WTC11 (cell line): Measurements from ENCODE around the gene ADAMTS15. TPM values are rescaled to one million over a fixed set of nuclear protein-coding genes. Genes with fewer than 3 reads are reported as not detected.

ENCODE experiments used
- ATAC-seq: fragments of 200-7000 bp; cut with Tn5 transposase; 2 replicates; pipeline ENCODE4 v1.10.0; 2021; ENCODE audit warnings: mild to moderate bottlenecking, moderate library complexity
- CTCF ChIA-PET: fragments of 300-600 bp; sonication (Branson Sonifier 250); formaldehyde crosslinking; loops from one replicate; lab custom pipeline; 2021; ENCODE audit warnings: antibody characterized with exemption; lab: Charles Lee
- POLR2A ChIA-PET: fragments of 350-600 bp; sonication (Branson Sonifier 250); formaldehyde crosslinking; loops from one replicate; lab custom pipeline; 2021; ENCODE audit warnings: antibody characterized with exemption; lab: Charles Lee
- DNase-seq: peaks from one replicate; pipeline ENCODE4 v3.0.0; 2021; ENCODE audit warnings: low spot score
- H3K27ac Mint-ChIP-seq: 2 replicates; pipeline ENCODE4 v1.8.0; 2021; ENCODE audit warnings: mixed read lengths
- H3K27me3 Mint-ChIP-seq: 2 replicates; pipeline ENCODE4 v1.8.0; 2021; ENCODE audit warnings: low read depth, mild to moderate bottlenecking, moderate library complexity, mixed read lengths
- H3K36me3 Mint-ChIP-seq: 2 replicates; pipeline ENCODE4 v1.8.0; 2021; ENCODE audit warnings: mixed read lengths
- H3K4me1 Mint-ChIP-seq: 2 replicates; pipeline ENCODE4 v1.8.0; 2022; ENCODE audit warnings: mixed read lengths
- H3K4me3 Mint-ChIP-seq: 2 replicates; pipeline ENCODE4 v1.8.0; 2021; ENCODE audit warnings: mild to moderate bottlenecking, moderate library complexity, mixed read lengths
- H3K9me3 Mint-ChIP-seq: 2 replicates; pipeline ENCODE4 v1.8.0; 2021; ENCODE audit warnings: mixed read lengths
- ARID4B ChIP-seq: sonication (generic); formaldehyde crosslinking; IDR thresholded peaks from 2 replicates; pipeline ENCODE4 v1.8.0; 2023; ENCODE audit warnings: missing genetic modification reagents, mild to moderate bottlenecking, borderline replicate concordance
- ATF3 ChIP-seq: sonication (generic); formaldehyde crosslinking; conservative IDR thresholded peaks from 2 replicates; pipeline ENCODE4 v1.8.1; 2022; ENCODE audit warnings: mild to moderate bottlenecking, missing genetic modification reagents
- CREB1 ChIP-seq: sonication (generic); formaldehyde crosslinking; IDR thresholded peaks from 2 replicates; pipeline ENCODE4 v1.8.0; 2023; ENCODE audit warnings: mild to moderate bottlenecking, missing genetic modification reagents
- CTCF ChIP-seq: fragments of 200-600 bp; IDR thresholded peaks from 2 replicates; pipeline ENCODE4 v1.8.0; 2022; ENCODE audit warnings: antibody characterized with exemption
- E2F4 ChIP-seq: sonication (generic); formaldehyde crosslinking; IDR thresholded peaks from 2 replicates; pipeline ENCODE4 v1.8.1; 2022; ENCODE audit warnings: low read depth, mild to moderate bottlenecking, moderate library complexity, missing genetic modification reagents, borderline replicate concordance
- E2F5 ChIP-seq: sonication (generic); formaldehyde crosslinking; IDR thresholded peaks from 2 replicates; pipeline ENCODE4 v1.8.1; 2022; ENCODE audit warnings: mild to moderate bottlenecking, moderate library complexity, missing genetic modification reagents
- ERG ChIP-seq: fragments of 250-450 bp; sonication (Bioruptor Pico); IDR thresholded peaks from 2 replicates; pipeline ENCODE4 v1.8.0; 2021; ENCODE audit warnings: mild to moderate bottlenecking
- FOXP4 ChIP-seq: sonication (generic); formaldehyde crosslinking; IDR thresholded peaks from 2 replicates; pipeline ENCODE4 v1.8.0; 2022; ENCODE audit warnings: mild to moderate bottlenecking, missing genetic modification reagents
- IRF2 ChIP-seq: sonication (generic); formaldehyde crosslinking; IDR thresholded peaks from 2 replicates; pipeline ENCODE4 v1.8.0; 2022; ENCODE audit warnings: low read depth, missing genetic modification reagents, borderline replicate concordance
- MAX ChIP-seq: sonication (generic); formaldehyde crosslinking; IDR thresholded peaks from 2 replicates; pipeline ENCODE4 v1.8.0; 2022; ENCODE audit warnings: mild to moderate bottlenecking, missing genetic modification reagents
- SMAD4 ChIP-seq: sonication (generic); formaldehyde crosslinking; IDR thresholded peaks from 2 replicates; pipeline ENCODE4 v1.8.0; 2022; ENCODE audit warnings: mild to moderate bottlenecking, missing genetic modification reagents
- TEAD4 ChIP-seq: sonication (generic); formaldehyde crosslinking; IDR thresholded peaks from 2 replicates; pipeline ENCODE4 v1.8.0; 2022; ENCODE audit warnings: mild to moderate bottlenecking, missing genetic modification reagents
- USF2 ChIP-seq: sonication (generic); formaldehyde crosslinking; IDR thresholded peaks from 2 replicates; pipeline ENCODE4 v1.8.1; 2023; ENCODE audit warnings: mild to moderate bottlenecking, missing genetic modification reagents, moderate library complexity
- ZMAT4 ChIP-seq: fragments of 250-450 bp; sonication (Bioruptor Pico); IDR thresholded peaks from 2 replicates; pipeline ENCODE4 v1.9.0; 2021; ENCODE audit warnings: mild to moderate bottlenecking
- ZSCAN18 ChIP-seq: fragments of 250-450 bp; sonication (Bioruptor Pico); IDR thresholded peaks from 2 replicates; pipeline ENCODE4 v2.1.2; 2022; ENCODE audit warnings: mild to moderate bottlenecking, moderate library complexity
- total RNA-seq: library from RNA; stranded (reverse); gene quantifications from 3 replicates; pipeline ENCODE4 v1.2.3, GENCODE V29; 2021

ADAMTS15 gene
- total RNA-seq, 1 experiment from 2014 or later: 3.7 TPM

GRCh38 chr11:130448039-130448415, 418 bp upstream of the ADAMTS15 start:
- H3K27ac Mint-ChIP-seq: no peak overlapping the region
- no peak for DNase-seq
- POLR2A ChIA-PET: interaction anchor here (0.6 to 1.3 kb wide), 5 partner anchors 14 to 468 kb away, joined by 3 to 5 read pairs (median 3); partner anchors contain the start of gene SNX19
- H3K9me3 Mint-ChIP-seq: no peaks in the 10 kb centered on the region
- no peaks in the 10 kb centered on the region for H3K36me3 Mint-ChIP-seq
- H3K4me1 Mint-ChIP-seq: peaks cover 10% of the 10 kb centered on the region
- ATAC-seq: no peak
- H3K4me3 Mint-ChIP-seq: peak overlapping the region; percentile 79
- TF ChIP-seq ZSCAN18 (no peak), MAX (no peak), FOXP4 (CRISPR knock-in tag) (no peak), ARID4B (0 out of 2 replicates have a peak, but pooled peaks have one; percentile 3)
- CTCF ChIA-PET: interaction anchor here (0.5 to 2.6 kb wide), 13 partner anchors 11 to 468 kb away, joined by 3 to 20 read pairs (median 5); partner anchors contain the start of gene SNX19
- peaks cover 81% of the 10 kb centered on the region for H3K27me3 Mint-ChIP-seq

GRCh38 chr11:130449310-130449990, 1.0 kb downstream of the ADAMTS15 start:
- Mint-ChIP-seq H3K27ac (no peak overlapping the region), H3K36me3 (no peaks in the 10 kb centered on the region), H3K27me3 (peaks cover 91% of the 10 kb centered on the region), H3K4me1 (peaks cover 10% of the 10 kb centered on the region), H3K4me3 (peak overlapping the region; percentile 79), H3K9me3 (no peaks in the 10 kb centered on the region)
- ChIA-PET POLR2A (no interaction called here), CTCF (interaction anchor here (0.6 to 2.7 kb wide), 15 partner anchors 8 to 467 kb away, joined by 3 to 12 read pairs (median 3); partner anchors contain the start of gene SNX19)
- DNase-seq: peak; percentile 43
- ATAC-seq: peak; percentile 1; the same call in 1 of the 2 replicates
- 0 out of 2 replicates have a peak, but pooled peaks have one; percentile 18 for TF ChIP-seq E2F4 (CRISPR knock-in tag)
- no peak for TF ChIP-seq E2F5 (CRISPR knock-in tag)
- no peak for TF ChIP-seq ZMAT4 (CRISPR knock-in tag)
- TF ChIP-seq ATF3 (CRISPR knock-in tag): no peak
- no peak for TF ChIP-seq TEAD4 (CRISPR knock-in tag)
- TF ChIP-seq USF2 (CRISPR knock-in tag): no peak
- TF ChIP-seq CREB1 (CRISPR knock-in tag): no peak
- no peak for TF ChIP-seq CTCF
- no peak for TF ChIP-seq SMAD4
- TF ChIP-seq IRF2 (CRISPR knock-in tag): peak; percentile 61; the same call in 1 of the 2 replicates
- TF ChIP-seq ERG: no peak
